ENCODE results near the gene PRC1.

PRC1 gene

GRCh38 chr15:90934949-90935751 lies 59.2 kb downstream of the PRC1 start, which contains the start of gene UNC45A:
Gene UNC45A (plus strand): TSS chr15:90935285. CDS start chr15:90935325, 40 bp downstream.
- Histone ChIP-seq H3K27ac (ENCODE audit: low read depth, low read length) (peak within 1 kb of the TSS; percentile 17), H2BK5ac (ENCODE audit: low read length) (no peak within 1 kb of the TSS), H3K36me3 (ENCODE audit: control insufficient read depth, insufficient read depth, low read length) (peaks cover 1% of the 10 kb centered on the region), H2BK15ac (replicated peaks; ENCODE audit: low read depth) (no peak within 1 kb of the TSS), H3K27me3 (ENCODE audit: insufficient read depth, low read length, poor library complexity) (no peaks in the 10 kb centered on the region), H3K79me1 (ENCODE audit: low read length) (peaks cover 4% of the 10 kb centered on the region), H3K18ac (ENCODE audit: low read length) (no peak within 1 kb of the TSS), H4K8ac (ENCODE audit: low read depth, low read length) (no peak within 1 kb of the TSS), H3K56ac (ENCODE audit: low read length) (peak within 1 kb of the TSS; percentile 94), H3K23ac (ENCODE audit: low read length) (peak within 1 kb of the TSS; percentile 71), H3K4ac (ENCODE audit: low read depth, low read length) (no peak within 1 kb of the TSS), H2AK5ac (ENCODE audit: low read length) (peak within 1 kb of the TSS; percentile 13), H2BK120ac (ENCODE audit: low read depth, low read length) (no peak within 1 kb of the TSS), H3K4me1 (ENCODE audit: control insufficient read depth, low read depth, low read length) (peaks cover 1% of the 10 kb centered on the region), H3K4me2 (ENCODE audit: low read length) (peak within 1 kb of the TSS; percentile 86), H4K5ac (ENCODE audit: low read length) (no peak within 1 kb of the TSS), H3K79me2 (ENCODE audit: control insufficient read depth, insufficient read depth, low read length) (no peaks in the 10 kb centered on the region), H3K9ac (ENCODE audit: low read length) (peak within 1 kb of the TSS; percentile 86), H3K4me3 (ENCODE audit: low read length) (peak within 1 kb of the TSS; percentile 70)
- no CpG with 5 or more reads among the region's 65 CpGs for WGBS (ENCODE audit: extremely low coverage, insufficient coverage, low lambda C conversion rate)
- DNase-seq: peak; percentile 95

- WGBS (ENCODE audit: extremely low coverage, insufficient coverage, low lambda C conversion rate): no CpG with 5 or more reads among the region's 19 CpGs
- peak overlapping the region; percentile 8 for H3K4me3 ChIP-seq (ENCODE audit: low read length)
- H3K4me2 ChIP-seq (ENCODE audit: low read length): peak overlapping the region; percentile 73
- peak overlapping the region; percentile 37 for H3K56ac ChIP-seq (ENCODE audit: low read length)
- no peak overlapping the region for H3K4ac ChIP-seq (ENCODE audit: low read depth, low read length)
- H3K27me3 ChIP-seq (ENCODE audit: insufficient read depth, low read length, poor library complexity): no peaks in the 10 kb centered on the region
- H3K18ac ChIP-seq (ENCODE audit: low read length): no peak overlapping the region
- no peak overlapping the region for H2BK15ac ChIP-seq (replicated peaks; ENCODE audit: low read depth)
- no peak overlapping the region for H3K27ac ChIP-seq (ENCODE audit: low read depth, low read length)
- H4K8ac ChIP-seq (ENCODE audit: low read depth, low read length): no peak overlapping the region
- no peak overlapping the region for H2BK120ac ChIP-seq (ENCODE audit: low read depth, low read length)
- no peak overlapping the region for H3K9ac ChIP-seq (ENCODE audit: low read length)
- no peak overlapping the region for H4K5ac ChIP-seq (ENCODE audit: low read length)
- H3K36me3 ChIP-seq (ENCODE audit: control insufficient read depth, insufficient read depth, low read length): no peaks in the 10 kb centered on the region
- H2BK5ac ChIP-seq (ENCODE audit: low read length): no peak overlapping the region
- peaks cover 1% of the 10 kb centered on the region for H3K4me1 ChIP-seq (ENCODE audit: control insufficient read depth, low read depth, low read length)
- peaks cover 4% of the 10 kb centered on the region for H3K79me1 ChIP-seq (ENCODE audit: low read length)
- H3K23ac ChIP-seq (ENCODE audit: low read length): no peak overlapping the region
- H2AK5ac ChIP-seq (ENCODE audit: low read length): no peak overlapping the region
- H3K79me2 ChIP-seq (ENCODE audit: control insufficient read depth, insufficient read depth, low read length): no peaks in the 10 kb centered on the region
- DNase-seq: peak; percentile 93
Observed at GRCh38 chr15:90934256-90934948, 59.9 kb downstream of the PRC1 start.

- no peak overlapping the region for H4K5ac ChIP-seq (ENCODE audit: low read length)
- no peak overlapping the region for H2BK120ac ChIP-seq (ENCODE audit: low read depth, low read length)
- H3K4me3 ChIP-seq (ENCODE audit: low read length): no peak overlapping the region
- no peak overlapping the region for H3K4me2 ChIP-seq (ENCODE audit: low read length)
- H3K9ac ChIP-seq (ENCODE audit: low read length): no peak overlapping the region
- H2BK5ac ChIP-seq (ENCODE audit: low read length): no peak overlapping the region
- no peak overlapping the region for H3K4ac ChIP-seq (ENCODE audit: low read depth, low read length)
- no peak overlapping the region for H3K27ac ChIP-seq (ENCODE audit: low read depth, low read length)
- no peaks in the 10 kb centered on the region for H3K27me3 ChIP-seq (ENCODE audit: insufficient read depth, low read length, poor library complexity)
- no peak overlapping the region for H4K8ac ChIP-seq (ENCODE audit: low read depth, low read length)
- no peak overlapping the region for H3K18ac ChIP-seq (ENCODE audit: low read length)
- H3K36me3 ChIP-seq (ENCODE audit: control insufficient read depth, insufficient read depth, low read length): no peaks in the 10 kb centered on the region
- H3K79me1 ChIP-seq (ENCODE audit: low read length): peaks cover 4% of the 10 kb centered on the region
- WGBS (ENCODE audit: extremely low coverage, insufficient coverage, low lambda C conversion rate): no CpG with 5 or more reads among the region's 1 CpG
- DNase-seq: no peak
- H3K56ac ChIP-seq (ENCODE audit: low read length): no peak overlapping the region
- H2BK15ac ChIP-seq (replicated peaks; ENCODE audit: low read depth): no peak overlapping the region
- no peaks in the 10 kb centered on the region for H3K79me2 ChIP-seq (ENCODE audit: control insufficient read depth, insufficient read depth, low read length)
- H3K23ac ChIP-seq (ENCODE audit: low read length): no peak overlapping the region
- no peak overlapping the region for H2AK5ac ChIP-seq (ENCODE audit: low read length)
- peaks cover 1% of the 10 kb centered on the region for H3K4me1 ChIP-seq (ENCODE audit: control insufficient read depth, low read depth, low read length)
Observed at GRCh38 chr15:90933301-90933700, 61.0 kb downstream of the PRC1 start.

GRCh38 chr15:90932660-90932991 lies 61.7 kb downstream of the PRC1 start:
- H4K8ac ChIP-seq (ENCODE audit: low read depth, low read length): no peak overlapping the region

GRCh38 chr15:90931828-90932659 lies 62.3 kb downstream of the PRC1 start, which contains the start of gene HDDC3:
Gene HDDC3 (minus strand): TSS chr15:90932549. CDS start chr15:90932540, 9 bp downstream.
- no peak within 1 kb of the TSS for H3K27ac ChIP-seq (ENCODE audit: low read depth, low read length)
- H2BK15ac ChIP-seq (replicated peaks; ENCODE audit: low read depth): no peak within 1 kb of the TSS
- no CpG with 5 or more reads among the region's 52 CpGs for WGBS (ENCODE audit: extremely low coverage, insufficient coverage, low lambda C conversion rate)

More at GRCh38 chr15:90932660-90932991, 61.7 kb downstream of the PRC1 start:
- Histone ChIP-seq H3K23ac (ENCODE audit: low read length) (no peak overlapping the region), H3K4me1 (ENCODE audit: control insufficient read depth, low read depth, low read length) (peaks cover 1% of the 10 kb centered on the region), H2BK5ac (ENCODE audit: low read length) (no peak overlapping the region), H3K4ac (ENCODE audit: low read depth, low read length) (no peak overlapping the region), H2BK15ac (replicated peaks; ENCODE audit: low read depth) (no peak overlapping the region), H3K56ac (ENCODE audit: low read length) (peak overlapping the region; percentile 73), H3K9ac (ENCODE audit: low read length) (peak overlapping the region; percentile 54), H3K79me2 (ENCODE audit: control insufficient read depth, insufficient read depth, low read length) (no peaks in the 10 kb centered on the region), H3K36me3 (ENCODE audit: control insufficient read depth, insufficient read depth, low read length) (no peaks in the 10 kb centered on the region), H2BK120ac (ENCODE audit: low read depth, low read length) (no peak overlapping the region), H3K18ac (ENCODE audit: low read length) (no peak overlapping the region), H3K27me3 (ENCODE audit: insufficient read depth, low read length, poor library complexity) (no peaks in the 10 kb centered on the region), H3K79me1 (ENCODE audit: low read length) (peaks cover 4% of the 10 kb centered on the region), H3K4me3 (ENCODE audit: low read length) (no peak overlapping the region), H2AK5ac (ENCODE audit: low read length) (no peak overlapping the region), H3K27ac (ENCODE audit: low read depth, low read length) (no peak overlapping the region), H3K4me2 (ENCODE audit: low read length) (no peak overlapping the region), H4K5ac (ENCODE audit: low read length) (no peak overlapping the region)
- no CpG with 5 or more reads among the region's 5 CpGs for WGBS (ENCODE audit: extremely low coverage, insufficient coverage, low lambda C conversion rate)
- DNase-seq: no peak

More at GRCh38 chr15:90931828-90932659, 62.3 kb downstream of the PRC1 start, which contains the start of gene HDDC3:
- Histone ChIP-seq H2AK5ac (ENCODE audit: low read length) (no peak within 1 kb of the TSS), H3K9ac (ENCODE audit: low read length) (peak within 1 kb of the TSS; percentile 62), H3K4me1 (ENCODE audit: control insufficient read depth, low read depth, low read length) (peaks cover 1% of the 10 kb centered on the region), H2BK5ac (ENCODE audit: low read length) (no peak within 1 kb of the TSS), H2BK120ac (ENCODE audit: low read depth, low read length) (no peak within 1 kb of the TSS), H3K36me3 (ENCODE audit: control insufficient read depth, insufficient read depth, low read length) (no peaks in the 10 kb centered on the region), H4K5ac (ENCODE audit: low read length) (no peak within 1 kb of the TSS), H3K4me3 (ENCODE audit: low read length) (peak within 1 kb of the TSS; percentile 47), H3K18ac (ENCODE audit: low read length) (no peak within 1 kb of the TSS), H3K4me2 (ENCODE audit: low read length) (peak within 1 kb of the TSS; percentile 82), H3K79me2 (ENCODE audit: control insufficient read depth, insufficient read depth, low read length) (no peaks in the 10 kb centered on the region), H3K4ac (ENCODE audit: low read depth, low read length) (no peak within 1 kb of the TSS), H4K8ac (ENCODE audit: low read depth, low read length) (no peak within 1 kb of the TSS), H3K56ac (ENCODE audit: low read length) (peak within 1 kb of the TSS; percentile 73), H3K23ac (ENCODE audit: low read length) (no peak within 1 kb of the TSS), H3K79me1 (ENCODE audit: low read length) (peaks cover 4% of the 10 kb centered on the region), H3K27me3 (ENCODE audit: insufficient read depth, low read length, poor library complexity) (no peaks in the 10 kb centered on the region)
- peak; percentile 94 for DNase-seq

All from mesendoderm (in vitro differentiated cells).